GM23338 (cell line): ENCODE measurements around the gene SEMA7A. TPM values are rescaled to one million over a fixed set of nuclear protein-coding genes. Genes with fewer than 3 reads are reported as not detected.

Experiments
- ATAC-seq: fragments of 200-7000 bp; cut with Tn5 transposase; 3 replicates; pipeline ENCODE4 v1.9.1; 2020
- DNase-seq: peaks from one replicate; pipeline ENCODE4 v3.0.0-alpha.2; 2015; ENCODE audit warnings: low spot score
- H2AFZ ChIP-seq: fragments of 200-600 bp; sonication (generic); 2 replicates; pipeline ENCODE4 v1.8.0; 2016; ENCODE audit warnings: antibody characterized with exemption, mild to moderate bottlenecking, moderate library complexity
- H3F3A ChIP-seq: fragments of 200-600 bp; sonication (generic); replicated peaks from 2 replicates; pipeline ENCODE4 v1.8.0; 2017; ENCODE audit warnings: antibody characterized with exemption, mixed run types, low read depth
- H3K27ac ChIP-seq: fragments of 200-600 bp; sonication (generic); 2 replicates; pipeline ENCODE4 v1.6.1; 2016; ENCODE audit warnings: low read depth
- H3K27me3 ChIP-seq: fragments of 200-600 bp; sonication (generic); 2 replicates; pipeline ENCODE4 v1.8.0; 2016; ENCODE audit warnings: mild to moderate bottlenecking, mixed run types, moderate library complexity; ENCODE audit not compliant: insufficient read depth
- H3K36me3 ChIP-seq: fragments of 200-600 bp; sonication (generic); 2 replicates; pipeline ENCODE4 v1.8.0; 2016; ENCODE audit warnings: mild to moderate bottlenecking; ENCODE audit not compliant: insufficient read depth
- H3K4me1 ChIP-seq: fragments of 200-600 bp; sonication (generic); 2 replicates; pipeline ENCODE4 v1.8.0; 2016; ENCODE audit warnings: mild to moderate bottlenecking, moderate library complexity; ENCODE audit not compliant: insufficient read depth
- H3K4me2 ChIP-seq: fragments of 200-600 bp; sonication (generic); 2 replicates; pipeline ENCODE4 v1.7.1; 2017; ENCODE audit warnings: mixed run types
- H3K4me3 ChIP-seq: fragments of 200-600 bp; sonication (generic); 2 replicates; pipeline ENCODE4 v1.6.1; 2016; ENCODE audit warnings: mixed run types
- H3K79me2 ChIP-seq: fragments of 200-600 bp; sonication (generic); replicated peaks from 2 replicates; pipeline ENCODE4 v1.8.0; 2017; ENCODE audit warnings: mild to moderate bottlenecking; ENCODE audit not compliant: insufficient read depth
- H3K9me2 ChIP-seq: fragments of 200-600 bp; sonication (generic); 2 replicates; pipeline ENCODE4 v1.8.0; 2017; ENCODE audit not compliant: insufficient read depth
- H4K20me1 ChIP-seq: fragments of 200-600 bp; sonication (generic); replicated peaks from 2 replicates; pipeline ENCODE4 v1.8.0; 2017; ENCODE audit warnings: mild to moderate bottlenecking; ENCODE audit not compliant: insufficient read depth
- H3K27ac Mint-ChIP-seq: 2 replicates; pipeline ENCODE4 v1.8.0; 2020; ENCODE audit warnings: inconsistent platforms, mild to moderate bottlenecking, moderate library complexity, mixed read lengths
- H3K27me3 Mint-ChIP-seq: 3 replicates; pipeline ENCODE4 v1.8.0; 2022; ENCODE audit warnings: low read depth, mild to moderate bottlenecking, moderate library complexity, mixed read lengths, inconsistent platforms; ENCODE audit not compliant: insufficient read depth, poor library complexity
- H3K36me3 Mint-ChIP-seq: 3 replicates; pipeline ENCODE4 v1.8.0; 2021; ENCODE audit warnings: low read depth, mild to moderate bottlenecking, inconsistent platforms, moderate library complexity, mixed read lengths
- H3K4me1 Mint-ChIP-seq: 3 replicates; pipeline ENCODE4 v1.8.0; 2020; ENCODE audit warnings: mild to moderate bottlenecking, inconsistent platforms, mixed read lengths
- H3K4me3 Mint-ChIP-seq: 3 replicates; pipeline ENCODE4 v1.8.0; 2021; ENCODE audit warnings: moderate library complexity, mild to moderate bottlenecking, inconsistent platforms, mixed read lengths
- H3K9me3 Mint-ChIP-seq: 3 replicates; pipeline ENCODE4 v1.8.0; 2020; ENCODE audit warnings: moderate library complexity, mild to moderate bottlenecking, inconsistent platforms, mixed read lengths
- CREB1 ChIP-seq: fragments of 250-450 bp; sonication (Bioruptor Pico); IDR thresholded peaks from 2 replicates; pipeline ENCODE4 v1.5.0; 2020; ENCODE audit warnings: low read depth, mild to moderate bottlenecking, moderate library complexity
- NANOG ChIP-seq: IDR thresholded peaks from 2 replicates; pipeline ENCODE4 v1.6.1; 2016; ENCODE audit warnings: antibody characterized with exemption, borderline replicate concordance
- POLR2AphosphoS5 ChIP-seq: IDR thresholded peaks from 2 replicates; pipeline ENCODE4 v1.6.1; 2016; ENCODE audit warnings: antibody characterized with exemption, low read depth
- polyA plus RNA-seq: library from polyadenylated mRNA; unstranded; fragments of >200 nt; fragmentation: Nextera tagmentation; extraction: Ambion mirVana; gene quantifications from 2 replicates; pipeline ENCODE4 v1.2.1, GENCODE V29; 2016
- total RNA-seq: library from RNA; depleted of rRNA; stranded (reverse); fragments of >200 nt; shearing (Covaris generic); gene quantifications from 2 replicates; pipeline ENCODE4 v1.2.3, GENCODE V29; 2014
- TF ChIP-seq, protein P1 (sequence below), 2 experiments: fragments of 200-600 bp in 1 of 2; sonication (generic) in 1 of 2; conservative IDR thresholded peaks; 2 replicates each; pipeline versions ENCODE4 v1.5.1 to v1.6.1; 2016 to 2017; ENCODE audit warnings: antibody characterized with exemption in 2 of 2, low read depth in 2 of 2, mild to moderate bottlenecking in 2 of 2, moderate library complexity in 1 of 2
- TF ChIP-seq, protein P2 (sequence below): IDR thresholded peaks from 2 replicates; pipeline ENCODE4 v1.6.1; 2016; ENCODE audit warnings: antibody characterized with exemption
- TF ChIP-seq, protein P3 (sequence below): fragments of 250-450 bp; sonication (Bioruptor Pico); IDR thresholded peaks from 2 replicates; pipeline ENCODE4 v1.5.0; 2020; ENCODE audit warnings: mild to moderate bottlenecking, moderate library complexity

Gene SEMA7A
- total and polyA plus RNA-seq, 2 experiments from 2014 or later = 2.0 to 14.1 TPM

DNA sequence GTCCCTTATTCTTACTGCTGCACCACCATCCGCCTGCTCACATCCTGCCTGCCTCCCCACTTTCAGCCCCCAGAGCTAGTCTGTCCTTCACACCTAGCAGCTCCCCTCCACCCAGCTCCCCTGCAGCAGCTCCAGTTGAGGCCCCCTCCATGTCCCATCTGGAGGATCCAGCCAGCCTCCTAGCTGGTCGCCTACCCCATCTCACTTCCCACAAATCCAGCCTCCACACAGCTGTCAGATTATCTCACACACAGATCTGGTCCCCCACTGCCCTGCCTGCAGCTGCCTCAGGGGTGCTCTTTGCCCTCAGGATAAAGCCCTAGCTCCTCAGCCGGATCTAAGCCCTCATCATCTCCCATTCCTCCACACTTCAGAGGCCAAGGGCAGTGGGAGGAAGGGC, 8.8 kb upstream of the SEMA7A start:
- no peaks in the 10 kb centered on the region; the same call in 2 of the 3 replicates for H3K36me3 Mint-ChIP-seq
- H3K4me3 Mint-ChIP-seq = no peak overlapping the region
- no peak overlapping the region for H2AFZ ChIP-seq
- H3K27me3 ChIP-seq = no peaks in the 10 kb centered on the region
- H3K27ac Mint-ChIP-seq = no peak overlapping the region
- no peak overlapping the region for H3K4me3 ChIP-seq
- H3K27ac ChIP-seq = no peak overlapping the region
- peaks cover 11% of the 10 kb centered on the region; the same call in 2 of the 3 replicates for H3K4me1 Mint-ChIP-seq
- peaks cover 2% of the 10 kb centered on the region for H3K27me3 Mint-ChIP-seq
- H3K36me3 ChIP-seq = no peaks in the 10 kb centered on the region
- H3K79me2 ChIP-seq = no peaks in the 10 kb centered on the region
- no peaks in the 10 kb centered on the region for H4K20me1 ChIP-seq
- no peaks in the 10 kb centered on the region for H3K9me2 ChIP-seq
- no peaks in the 10 kb centered on the region for H3K9me3 Mint-ChIP-seq
- no peak overlapping the region for H3K4me2 ChIP-seq
- DNase-seq (no peak), ATAC-seq (no peak)
- no peaks in the 10 kb centered on the region for H3K4me1 ChIP-seq
- TF ChIP-seq CREB1 (CRISPR knock-in tag) = no peak
- no peak for TF ChIP-seq NANOG
- no peaks in the 10 kb centered on the region for H3F3A ChIP-seq

- Histone ChIP-seq H3K9me2 (no peaks in the 10 kb centered on the region), H2AFZ (no peak overlapping the region), H3K4me2 (no peak overlapping the region), H3K27ac (no peak overlapping the region), H3K27me3 (no peaks in the 10 kb centered on the region), H3K36me3 (no peaks in the 10 kb centered on the region), H3K4me3 (no peak overlapping the region), H3K4me1 (no peaks in the 10 kb centered on the region), H4K20me1 (no peaks in the 10 kb centered on the region), H3K79me2 (no peaks in the 10 kb centered on the region), H3F3A (no peaks in the 10 kb centered on the region)
- no peak for ATAC-seq
- Mint-ChIP-seq H3K27ac (no peak overlapping the region), H3K36me3 (no peaks in the 10 kb centered on the region; the same call in 2 of the 3 replicates), H3K4me3 (no peak overlapping the region), H3K27me3 (peaks cover 2% of the 10 kb centered on the region), H3K9me3 (no peaks in the 10 kb centered on the region), H3K4me1 (peaks cover 11% of the 10 kb centered on the region; the same call in 2 of the 3 replicates)
- TF ChIP-seq POLR2AphosphoS5 = no peak
- DNase-seq = no peak
These were observed 8.3 kb upstream of the SEMA7A start for GRCh38 chr15:74442063-74442462.

DNA sequence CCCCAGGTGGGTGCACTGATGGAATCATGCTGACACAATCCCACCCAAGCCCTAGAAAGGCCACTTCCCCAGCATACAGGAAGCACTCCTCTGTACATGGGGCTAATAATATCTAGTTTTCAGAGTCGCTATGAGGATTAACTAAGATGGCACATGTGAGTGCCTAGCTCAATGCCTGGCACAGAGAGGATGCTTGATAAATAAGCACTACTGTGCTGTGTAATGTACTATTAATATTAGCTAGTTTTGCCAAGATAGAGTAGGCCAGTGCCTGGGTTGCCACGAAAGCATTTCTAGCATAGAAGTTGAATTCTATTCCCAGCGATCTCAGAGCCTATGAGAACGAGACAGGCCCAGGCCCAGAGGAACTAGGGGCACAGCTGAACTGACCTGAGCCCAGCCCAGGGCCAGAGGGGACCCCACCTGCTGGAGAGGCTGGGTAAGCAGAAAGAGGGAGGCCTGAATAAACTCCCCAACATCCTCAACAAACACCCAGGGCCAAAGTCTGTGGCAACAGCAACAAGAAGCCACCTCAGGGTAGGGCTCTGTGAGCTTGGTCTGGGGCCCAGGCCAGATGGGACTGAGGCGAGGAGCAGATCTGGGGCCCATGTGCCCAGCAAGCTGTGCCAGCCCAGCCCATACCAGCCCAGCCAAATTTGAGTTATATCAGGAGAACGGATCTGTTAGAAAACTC, 7.6 kb upstream of the SEMA7A start:
- Histone ChIP-seq H3K9me2 (no peaks in the 10 kb centered on the region), H3K27ac (no peak overlapping the region), H4K20me1 (no peaks in the 10 kb centered on the region), H3K27me3 (no peaks in the 10 kb centered on the region), H3K4me3 (no peak overlapping the region), H3K4me2 (no peak overlapping the region), H3K36me3 (no peaks in the 10 kb centered on the region), H3F3A (no peaks in the 10 kb centered on the region), H3K79me2 (no peaks in the 10 kb centered on the region), H2AFZ (no peak overlapping the region), H3K4me1 (no peaks in the 10 kb centered on the region)
- ATAC-seq (peak; percentile 59), DNase-seq (peak; percentile 42)
- TF ChIP-seq, protein P1, sequence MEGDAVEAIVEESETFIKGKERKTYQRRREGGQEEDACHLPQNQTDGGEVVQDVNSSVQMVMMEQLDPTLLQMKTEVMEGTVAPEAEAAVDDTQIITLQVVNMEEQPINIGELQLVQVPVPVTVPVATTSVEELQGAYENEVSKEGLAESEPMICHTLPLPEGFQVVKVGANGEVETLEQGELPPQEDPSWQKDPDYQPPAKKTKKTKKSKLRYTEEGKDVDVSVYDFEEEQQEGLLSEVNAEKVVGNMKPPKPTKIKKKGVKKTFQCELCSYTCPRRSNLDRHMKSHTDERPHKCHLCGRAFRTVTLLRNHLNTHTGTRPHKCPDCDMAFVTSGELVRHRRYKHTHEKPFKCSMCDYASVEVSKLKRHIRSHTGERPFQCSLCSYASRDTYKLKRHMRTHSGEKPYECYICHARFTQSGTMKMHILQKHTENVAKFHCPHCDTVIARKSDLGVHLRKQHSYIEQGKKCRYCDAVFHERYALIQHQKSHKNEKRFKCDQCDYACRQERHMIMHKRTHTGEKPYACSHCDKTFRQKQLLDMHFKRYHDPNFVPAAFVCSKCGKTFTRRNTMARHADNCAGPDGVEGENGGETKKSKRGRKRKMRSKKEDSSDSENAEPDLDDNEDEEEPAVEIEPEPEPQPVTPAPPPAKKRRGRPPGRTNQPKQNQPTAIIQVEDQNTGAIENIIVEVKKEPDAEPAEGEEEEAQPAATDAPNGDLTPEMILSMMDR (conservative IDR thresholded peaks at IDR 0.05; ENCODE audit: low read depth in 2 of 2) = peak; percentile 23 to 41; a peak in 3 of 4 replicates
- TF ChIP-seq, protein P2, sequence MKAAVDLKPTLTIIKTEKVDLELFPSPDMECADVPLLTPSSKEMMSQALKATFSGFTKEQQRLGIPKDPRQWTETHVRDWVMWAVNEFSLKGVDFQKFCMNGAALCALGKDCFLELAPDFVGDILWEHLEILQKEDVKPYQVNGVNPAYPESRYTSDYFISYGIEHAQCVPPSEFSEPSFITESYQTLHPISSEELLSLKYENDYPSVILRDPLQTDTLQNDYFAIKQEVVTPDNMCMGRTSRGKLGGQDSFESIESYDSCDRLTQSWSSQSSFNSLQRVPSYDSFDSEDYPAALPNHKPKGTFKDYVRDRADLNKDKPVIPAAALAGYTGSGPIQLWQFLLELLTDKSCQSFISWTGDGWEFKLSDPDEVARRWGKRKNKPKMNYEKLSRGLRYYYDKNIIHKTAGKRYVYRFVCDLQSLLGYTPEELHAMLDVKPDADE = no peak
- TF ChIP-seq POLR2AphosphoS5 = no peak
- TF ChIP-seq, protein P3, sequence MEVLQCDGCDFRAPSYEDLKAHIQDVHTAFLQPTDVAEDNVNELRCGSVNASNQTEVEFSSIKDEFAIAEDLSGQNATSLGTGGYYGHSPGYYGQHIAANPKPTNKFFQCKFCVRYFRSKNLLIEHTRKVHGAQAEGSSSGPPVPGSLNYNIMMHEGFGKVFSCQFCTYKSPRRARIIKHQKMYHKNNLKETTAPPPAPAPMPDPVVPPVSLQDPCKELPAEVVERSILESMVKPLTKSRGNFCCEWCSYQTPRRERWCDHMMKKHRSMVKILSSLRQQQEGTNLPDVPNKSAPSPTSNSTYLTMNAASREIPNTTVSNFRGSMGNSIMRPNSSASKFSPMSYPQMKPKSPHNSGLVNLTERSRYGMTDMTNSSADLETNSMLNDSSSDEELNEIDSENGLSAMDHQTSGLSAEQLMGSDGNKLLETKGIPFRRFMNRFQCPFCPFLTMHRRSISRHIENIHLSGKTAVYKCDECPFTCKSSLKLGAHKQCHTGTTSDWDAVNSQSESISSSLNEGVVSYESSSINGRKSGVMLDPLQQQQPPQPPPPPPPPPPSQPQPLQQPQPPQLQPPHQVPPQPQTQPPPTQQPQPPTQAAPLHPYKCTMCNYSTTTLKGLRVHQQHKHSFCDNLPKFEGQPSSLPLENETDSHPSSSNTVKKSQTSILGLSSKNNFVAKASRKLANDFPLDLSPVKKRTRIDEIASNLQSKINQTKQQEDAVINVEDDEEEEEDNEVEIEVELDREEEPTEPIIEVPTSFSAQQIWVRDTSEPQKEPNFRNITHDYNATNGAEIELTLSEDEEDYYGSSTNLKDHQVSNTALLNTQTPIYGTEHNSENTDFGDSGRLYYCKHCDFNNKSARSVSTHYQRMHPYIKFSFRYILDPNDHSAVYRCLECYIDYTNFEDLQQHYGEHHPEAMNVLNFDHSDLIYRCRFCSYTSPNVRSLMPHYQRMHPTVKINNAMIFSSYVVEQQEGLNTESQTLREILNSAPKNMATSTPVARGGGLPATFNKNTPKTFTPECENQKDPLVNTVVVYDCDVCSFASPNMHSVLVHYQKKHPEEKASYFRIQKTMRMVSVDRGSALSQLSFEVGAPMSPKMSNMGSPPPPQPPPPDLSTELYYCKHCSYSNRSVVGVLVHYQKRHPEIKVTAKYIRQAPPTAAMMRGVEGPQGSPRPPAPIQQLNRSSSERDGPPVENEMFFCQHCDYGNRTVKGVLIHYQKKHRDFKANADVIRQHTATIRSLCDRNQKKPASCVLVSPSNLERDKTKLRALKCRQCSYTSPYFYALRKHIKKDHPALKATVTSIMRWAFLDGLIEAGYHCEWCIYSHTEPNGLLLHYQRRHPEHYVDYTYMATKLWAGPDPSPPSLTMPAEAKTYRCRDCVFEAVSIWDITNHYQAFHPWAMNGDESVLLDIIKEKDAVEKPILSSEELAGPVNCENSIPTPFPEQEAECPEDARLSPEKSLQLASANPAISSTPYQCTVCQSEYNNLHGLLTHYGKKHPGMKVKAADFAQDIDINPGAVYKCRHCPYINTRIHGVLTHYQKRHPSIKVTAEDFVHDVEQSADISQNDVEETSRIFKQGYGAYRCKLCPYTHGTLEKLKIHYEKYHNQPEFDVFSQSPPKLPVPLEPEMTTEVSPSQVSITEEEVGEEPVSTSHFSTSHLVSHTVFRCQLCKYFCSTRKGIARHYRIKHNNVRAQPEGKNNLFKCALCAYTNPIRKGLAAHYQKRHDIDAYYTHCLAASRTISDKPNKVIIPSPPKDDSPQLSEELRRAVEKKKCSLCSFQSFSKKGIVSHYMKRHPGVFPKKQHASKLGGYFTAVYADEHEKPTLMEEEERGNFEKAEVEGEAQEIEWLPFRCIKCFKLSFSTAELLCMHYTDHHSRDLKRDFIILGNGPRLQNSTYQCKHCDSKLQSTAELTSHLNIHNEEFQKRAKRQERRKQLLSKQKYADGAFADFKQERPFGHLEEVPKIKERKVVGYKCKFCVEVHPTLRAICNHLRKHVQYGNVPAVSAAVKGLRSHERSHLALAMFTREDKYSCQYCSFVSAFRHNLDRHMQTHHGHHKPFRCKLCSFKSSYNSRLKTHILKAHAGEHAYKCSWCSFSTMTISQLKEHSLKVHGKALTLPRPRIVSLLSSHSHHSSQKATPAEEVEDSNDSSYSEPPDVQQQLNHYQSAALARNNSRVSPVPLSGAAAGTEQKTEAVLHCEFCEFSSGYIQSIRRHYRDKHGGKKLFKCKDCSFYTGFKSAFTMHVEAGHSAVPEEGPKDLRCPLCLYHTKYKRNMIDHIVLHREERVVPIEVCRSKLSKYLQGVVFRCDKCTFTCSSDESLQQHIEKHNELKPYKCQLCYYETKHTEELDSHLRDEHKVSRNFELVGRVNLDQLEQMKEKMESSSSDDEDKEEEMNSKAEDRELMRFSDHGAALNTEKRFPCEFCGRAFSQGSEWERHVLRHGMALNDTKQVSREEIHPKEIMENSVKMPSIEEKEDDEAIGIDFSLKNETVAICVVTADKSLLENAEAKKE (CRISPR knock-in tag) = no peak
- Mint-ChIP-seq H3K27ac (no peak overlapping the region), H3K4me3 (no peak overlapping the region), H3K27me3 (peaks cover 2% of the 10 kb centered on the region), H3K4me1 (peaks cover 11% of the 10 kb centered on the region; the same call in 2 of the 3 replicates), H3K36me3 (no peaks in the 10 kb centered on the region; the same call in 2 of the 3 replicates), H3K9me3 (no peaks in the 10 kb centered on the region)
